HG02973 (cell line): Measurements from ENCODE around the gene GGA2.
"Not testable (repeated sequence)": the region's sequence is repeated elsewhere in the genome, so short reads cannot be mapped to it uniquely, and the experiment has no call there.

Source experiments
- ATAC-seq: cut with Tn5 transposase; IDR thresholded peaks from one replicate; pipeline ENCODE4 v1.9.1; 2021; ENCODE audit warnings: moderate library complexity; ENCODE audit not compliant: unreplicated experiment

The GGA2 gene

GRCh38 chr16:23482778-23483177 is 27.5 kb downstream of the GGA2 start:
- no peak for ATAC-seq

- ATAC-seq = no peak
Observed at GRCh38 chr16:23480257-23480656, 30.0 kb downstream of the GGA2 start.

GRCh38 chr16:23479138-23479537 is 31.2 kb downstream of the GGA2 start:
- no peak for ATAC-seq

- ATAC-seq = no peak
Observed at GRCh38 chr16:23478566-23478965, 31.7 kb downstream of the GGA2 start.

- no peak for ATAC-seq
Observed at GRCh38 chr16:23476289-23476688, 34.0 kb downstream of the GGA2 start.

GRCh38 chr16:23469814-23470213 is 40.5 kb downstream of the GGA2 start:
- no peak for ATAC-seq

GRCh38 chr16:23466162-23466885 is 44.0 kb downstream of the GGA2 start:
- ATAC-seq = no peak

GRCh38 chr16:23465179-23465578 is 45.1 kb downstream of the GGA2 start:
- no peak for ATAC-seq

GRCh38 chr16:23464196-23464595 is 46.1 kb downstream of the GGA2 start:
- ATAC-seq = no peak

- ATAC-seq = not testable (repeated sequence)
Observed at GRCh38 chr16:23462994-23463393, 47.3 kb downstream of the GGA2 start.

GRCh38 chr16:23453338-23454052 is 56.8 kb downstream of the GGA2 start:
- no peak for ATAC-seq

- ATAC-seq = peak; percentile 67
Observed at GRCh38 chr16:23452572-23453337, 57.5 kb downstream of the GGA2 start, which contains the start of gene COG7. Gene COG7 (minus strand): TSS chr16:23453189. CDS start chr16:23452994, 195 bp downstream.

GRCh38 chr16:23452221-23452571 is 58.1 kb downstream of the GGA2 start:
- ATAC-seq = peak; percentile 14

GRCh38 chr16:23448392-23448791 is 61.9 kb downstream of the GGA2 start:
- no peak for ATAC-seq

GRCh38 chr16:23437542-23437941 is 72.8 kb downstream of the GGA2 start:
- not testable (repeated sequence) for ATAC-seq

- no peak for ATAC-seq
Observed at GRCh38 chr16:23436951-23437350, 73.3 kb downstream of the GGA2 start.

- ATAC-seq = no peak
Observed at GRCh38 chr16:23435500-23435899, 74.8 kb downstream of the GGA2 start.

- no peak for ATAC-seq
Observed at GRCh38 chr16:23434380-23434779, 75.9 kb downstream of the GGA2 start.

- ATAC-seq = no peak
Observed at GRCh38 chr16:23433261-23433920, 76.9 kb downstream of the GGA2 start.

GRCh38 chr16:23432176-23433128 is 77.8 kb downstream of the GGA2 start:
- ATAC-seq = no peak
